GM19452 (cell line): ENCODE results near the gene NEDD4L.
"Not testable (repeated sequence)": the region's sequence is repeated elsewhere in the genome, so short reads cannot be mapped to it uniquely, and the experiment has no call there.

ENCODE experiments used
- ATAC-seq: cut with Tn5 transposase; IDR thresholded peaks from one replicate; pipeline ENCODE4 v1.9.1; 2021; ENCODE audit not compliant: unreplicated experiment

The NEDD4L gene

DNA sequence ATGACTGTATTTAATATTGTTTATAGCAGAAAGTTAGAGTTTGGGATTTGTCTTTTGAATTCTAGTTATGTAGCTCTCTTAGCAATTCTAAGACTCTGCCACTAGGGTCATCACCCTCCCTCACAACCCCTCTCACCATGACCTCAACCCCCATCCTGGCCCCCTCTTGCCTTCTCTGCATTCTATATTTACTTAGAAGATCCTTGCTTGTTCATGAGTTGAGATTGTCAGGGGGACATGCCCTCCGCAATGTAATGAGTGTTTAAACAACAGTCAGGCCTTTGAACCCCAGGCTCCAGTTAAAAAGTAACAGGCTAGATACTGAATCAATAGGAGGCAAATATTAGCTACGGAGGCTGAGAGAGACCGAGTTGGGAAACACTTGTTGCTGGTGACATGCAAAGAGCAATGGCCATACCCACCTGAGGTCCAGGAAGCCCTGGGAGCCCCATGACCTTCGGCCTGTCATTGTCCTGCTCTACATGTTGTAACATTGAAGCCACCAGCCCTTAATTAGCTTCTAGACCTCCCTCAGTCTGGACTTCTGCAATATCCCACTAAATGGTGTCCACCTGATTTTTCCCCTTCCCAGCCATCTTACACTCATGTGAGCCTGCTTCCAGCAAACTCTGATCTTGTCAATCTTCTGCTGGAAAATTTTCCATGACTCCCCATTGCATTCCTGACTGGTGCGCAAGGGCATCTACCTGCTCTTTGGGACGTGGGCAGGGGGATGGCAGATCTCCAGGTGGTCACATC lies 363.8 kb downstream of the NEDD4L start:
- ATAC-seq: no peak

DNA sequence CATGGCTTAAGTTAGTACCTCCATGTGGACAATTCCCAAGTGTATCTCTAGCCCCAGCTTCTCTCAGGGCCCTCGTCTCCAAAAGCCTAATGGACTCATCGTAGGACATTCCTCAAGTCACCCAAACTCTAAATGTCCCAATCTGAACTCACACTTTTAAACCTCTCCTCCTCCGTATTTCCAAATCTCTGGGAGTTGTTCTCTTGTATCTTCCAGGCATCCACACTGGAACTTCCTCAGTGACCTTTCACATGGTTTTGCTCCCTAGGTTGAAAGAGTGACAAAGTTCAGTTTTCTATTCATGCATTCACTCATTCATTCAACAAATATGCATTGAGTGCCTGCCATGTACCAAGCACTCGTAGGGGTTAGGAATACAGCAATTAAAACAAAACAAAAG lies 364.6 kb downstream of the NEDD4L start:
- ATAC-seq: no peak

DNA sequence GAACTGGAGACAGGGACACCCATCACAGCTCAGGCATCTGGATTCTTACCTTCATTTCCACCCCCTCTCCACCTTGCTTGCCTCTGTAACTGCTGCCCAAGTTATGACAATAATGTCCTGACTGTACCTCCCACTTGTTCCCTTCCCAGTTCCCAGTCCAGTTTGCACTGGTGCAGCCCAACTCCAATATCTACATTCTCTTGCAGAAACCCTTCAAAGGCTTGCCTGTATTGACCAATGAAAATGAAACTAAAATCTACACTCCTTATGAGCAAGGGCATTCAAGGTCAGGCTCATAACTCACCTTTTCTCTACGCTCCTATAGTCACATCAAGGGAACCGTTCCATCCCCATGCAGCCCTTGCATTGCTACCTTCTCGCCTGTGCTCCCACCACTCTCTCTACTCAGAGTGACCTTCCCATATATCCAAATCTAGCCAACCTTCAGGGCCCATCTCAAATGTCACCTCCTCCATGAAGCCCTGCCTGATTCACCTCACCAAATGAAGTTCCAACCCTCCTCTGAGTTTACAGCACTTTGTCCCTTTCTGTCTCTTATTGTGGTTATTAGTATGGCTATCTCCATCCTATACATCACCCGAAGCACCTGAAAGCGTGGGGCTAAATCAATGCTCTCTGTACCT lies 365.9 kb downstream of the NEDD4L start:
- no peak for ATAC-seq

DNA sequence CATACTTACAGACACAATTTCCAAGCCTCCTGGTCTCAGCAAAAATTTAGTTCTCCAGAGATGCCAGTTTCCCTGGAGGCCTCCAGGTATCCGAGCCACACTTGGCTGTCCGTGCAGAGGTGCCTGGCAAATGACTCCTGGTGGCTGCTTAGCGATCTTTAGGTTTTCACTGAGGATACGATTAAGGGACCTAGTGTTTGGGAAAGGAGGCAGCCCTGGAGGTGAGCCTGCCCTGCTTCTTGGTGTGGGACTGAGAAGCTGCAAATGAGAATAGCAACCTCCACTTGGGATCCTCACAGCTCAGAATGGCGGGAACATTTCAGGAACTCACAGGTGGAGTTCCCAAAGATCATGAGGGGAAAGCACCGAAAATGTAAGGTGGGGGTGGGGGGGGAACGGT lies 367.3 kb downstream of the NEDD4L start:
- ATAC-seq: no peak

DNA sequence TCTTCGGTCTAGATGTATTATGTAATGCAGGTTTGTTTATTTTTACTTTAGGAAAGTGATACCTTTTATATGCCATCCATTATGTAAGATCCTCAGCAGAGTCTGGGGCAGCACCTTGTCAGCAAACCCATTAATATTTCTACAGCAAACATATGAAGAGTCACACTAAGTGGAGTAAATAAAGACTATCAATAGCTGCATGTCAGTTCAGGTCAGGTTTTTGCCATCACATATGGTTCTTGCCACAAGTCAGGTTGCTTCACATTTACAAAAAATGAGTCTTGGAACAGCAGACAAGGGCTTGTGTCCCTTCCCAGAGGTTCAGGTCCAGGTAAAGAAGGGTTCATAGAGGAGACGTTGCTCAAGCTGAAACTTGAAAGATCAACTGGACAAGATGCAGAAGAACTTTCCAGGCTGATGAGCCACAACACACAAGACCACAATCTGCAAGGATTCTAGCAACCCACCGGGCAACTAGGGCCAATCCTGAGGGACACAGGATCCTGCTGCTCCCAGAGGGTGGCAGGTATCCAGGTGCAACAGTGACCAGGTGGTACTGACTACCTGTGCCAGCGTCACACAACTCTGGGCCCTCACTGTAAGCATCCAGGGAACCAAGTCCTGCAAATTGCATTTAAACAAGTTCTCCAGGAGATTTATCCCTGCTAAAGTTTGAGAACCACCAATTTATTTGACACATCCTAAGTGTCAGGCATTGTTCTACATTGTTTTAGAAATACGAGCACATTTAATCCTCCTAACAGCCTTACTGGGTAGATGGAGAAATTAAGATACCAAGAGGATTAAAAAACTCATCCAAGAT lies 369.0 kb downstream of the NEDD4L start:
- no peak for ATAC-seq

DNA sequence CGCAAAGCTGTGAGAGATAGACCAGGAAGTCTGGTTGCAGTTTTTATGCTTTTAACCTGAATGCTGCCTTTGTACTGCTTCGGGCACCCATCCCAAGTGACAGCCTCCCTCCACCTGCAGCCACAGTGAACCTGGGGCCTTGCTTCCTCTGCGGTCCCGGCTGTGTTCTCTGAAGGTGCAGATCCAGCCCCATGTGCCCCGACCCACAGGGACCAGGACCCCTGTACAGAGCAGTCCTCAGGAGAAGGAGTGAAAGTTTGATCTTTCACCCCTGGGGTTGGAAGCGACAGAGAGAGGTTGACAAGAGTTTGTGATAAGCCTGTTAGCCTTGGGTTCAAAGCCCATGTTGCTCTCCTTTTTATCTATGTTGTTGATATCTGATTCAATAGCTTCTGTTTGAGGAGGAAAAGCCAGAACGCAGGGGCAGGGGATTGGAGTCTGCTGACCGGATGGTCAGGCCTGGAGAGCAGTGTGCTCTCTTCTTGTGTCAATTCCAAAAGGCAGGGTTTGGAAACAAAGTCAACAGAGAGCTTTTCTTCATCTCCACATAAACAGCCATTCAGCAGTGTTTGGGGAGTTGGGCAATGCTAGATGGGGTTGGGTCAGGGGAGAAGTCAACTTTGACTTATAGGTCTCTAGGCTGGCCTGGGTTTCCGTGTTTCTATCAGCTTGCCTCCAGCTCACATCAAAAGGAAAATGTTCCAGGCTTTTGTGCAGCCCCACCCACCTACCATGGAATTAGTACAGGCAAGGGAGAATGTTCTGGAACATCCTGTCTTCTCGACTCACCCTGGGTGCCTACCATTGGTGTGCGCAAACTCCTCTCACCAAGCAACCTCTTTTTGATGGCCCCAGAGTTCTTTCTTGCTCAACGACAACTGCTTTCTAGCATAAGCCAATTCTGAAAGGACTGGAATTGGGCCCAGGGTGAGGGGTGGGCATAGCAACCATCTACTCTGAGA lies 369.9 kb downstream of the NEDD4L start:
- ATAC-seq: no peak

DNA sequence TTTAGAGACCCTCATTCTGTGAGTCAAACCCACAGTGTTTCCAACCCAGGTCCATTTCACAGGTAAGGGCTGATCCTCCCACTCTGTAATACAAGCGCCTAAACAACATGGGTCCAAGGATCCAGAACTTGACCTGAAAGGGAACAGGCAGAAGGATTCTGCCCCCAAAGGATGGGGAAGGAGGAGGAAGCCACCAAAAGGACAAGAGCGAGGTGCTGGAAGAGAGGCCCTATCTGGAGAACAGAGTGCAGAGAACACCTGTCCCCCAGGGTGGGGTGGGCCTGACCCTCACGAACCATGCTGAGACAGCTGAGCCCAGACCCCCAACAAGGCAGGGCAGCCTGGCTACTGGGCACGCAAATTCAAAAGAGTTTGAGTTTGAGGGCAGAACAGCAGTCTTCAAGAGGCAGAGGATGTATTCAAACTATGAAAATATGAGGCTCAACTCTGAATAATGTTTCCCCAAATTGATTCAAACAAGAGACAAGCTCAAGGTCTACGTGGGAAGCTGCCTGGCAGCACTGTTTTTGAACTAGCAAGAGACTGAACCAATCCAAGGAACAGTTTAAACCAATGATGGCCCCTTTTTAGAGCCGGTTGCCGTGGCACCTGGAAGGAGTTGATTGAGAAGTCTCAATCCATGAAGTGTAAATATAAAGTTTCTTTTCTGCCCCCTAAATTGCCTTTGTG lies 372.1 kb downstream of the NEDD4L start:
- ATAC-seq: no peak

DNA sequence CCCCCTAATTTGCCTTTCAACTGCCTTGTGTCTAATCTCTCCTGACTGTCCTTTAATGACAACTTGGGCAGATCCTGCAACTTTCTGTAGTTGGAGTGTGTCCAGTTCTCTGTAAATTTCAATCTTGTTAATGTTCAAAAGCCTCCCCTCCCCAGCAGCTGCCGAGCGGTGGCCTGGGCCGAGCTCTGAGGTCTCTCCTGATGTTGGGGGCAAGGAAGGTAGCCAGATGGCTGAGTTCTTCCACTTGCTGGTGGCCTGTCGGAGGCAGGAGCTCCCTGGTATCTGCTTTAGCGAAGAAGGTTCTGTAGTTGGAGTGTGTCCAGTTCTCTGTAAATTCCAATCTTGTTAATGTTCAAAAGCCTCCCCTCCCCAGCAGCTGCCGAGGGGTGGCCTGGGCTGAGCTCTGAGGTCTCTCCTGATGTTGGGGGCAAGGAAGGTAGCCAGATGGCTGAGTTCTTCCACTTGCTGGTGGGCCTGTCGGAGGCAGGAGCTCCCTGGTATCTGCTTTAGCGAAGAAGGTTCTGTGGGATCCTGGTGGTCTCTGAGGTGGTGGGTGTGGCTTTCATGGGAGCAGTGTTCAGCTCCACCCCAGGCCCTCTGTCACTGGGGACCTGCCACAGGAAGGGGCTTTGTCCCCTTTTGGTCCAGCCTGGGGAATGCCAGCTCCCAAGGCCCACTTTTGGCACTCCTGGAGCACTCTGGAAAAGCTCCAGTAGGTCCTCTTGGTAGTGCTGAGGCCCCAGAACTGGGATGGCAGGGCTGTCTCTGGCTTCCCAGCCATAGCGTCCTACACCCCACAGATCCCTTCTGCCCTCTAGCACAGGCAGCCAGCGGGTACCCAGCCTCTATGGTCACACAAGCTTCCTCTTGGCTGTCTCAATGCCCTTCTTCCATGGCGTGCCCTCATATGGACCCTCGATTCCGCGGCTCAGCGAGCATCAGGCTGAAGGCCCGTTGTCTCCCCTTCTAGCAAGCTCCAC lies 373.0 kb downstream of the NEDD4L start:
- ATAC-seq: no peak

DNA sequence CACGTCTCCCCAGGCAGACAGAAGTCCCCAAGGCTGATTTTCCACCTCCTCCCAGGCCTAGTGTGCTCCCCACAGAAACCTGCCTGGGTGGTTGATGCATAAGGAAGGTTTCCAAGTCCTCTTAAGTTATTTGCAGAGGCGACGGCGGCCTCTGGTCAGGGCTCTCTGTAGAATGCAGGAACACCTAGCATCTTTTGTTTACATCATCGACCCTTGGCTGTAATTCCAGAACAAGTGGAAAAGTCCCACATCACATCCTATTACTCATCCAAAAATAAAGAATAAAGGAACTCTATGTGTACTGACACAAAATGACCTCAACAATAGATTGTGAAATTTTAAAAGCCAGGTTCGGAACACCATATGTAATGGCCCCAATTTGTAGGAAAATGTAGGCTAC lies 373.7 kb downstream of the NEDD4L start:
- ATAC-seq: no peak

DNA sequence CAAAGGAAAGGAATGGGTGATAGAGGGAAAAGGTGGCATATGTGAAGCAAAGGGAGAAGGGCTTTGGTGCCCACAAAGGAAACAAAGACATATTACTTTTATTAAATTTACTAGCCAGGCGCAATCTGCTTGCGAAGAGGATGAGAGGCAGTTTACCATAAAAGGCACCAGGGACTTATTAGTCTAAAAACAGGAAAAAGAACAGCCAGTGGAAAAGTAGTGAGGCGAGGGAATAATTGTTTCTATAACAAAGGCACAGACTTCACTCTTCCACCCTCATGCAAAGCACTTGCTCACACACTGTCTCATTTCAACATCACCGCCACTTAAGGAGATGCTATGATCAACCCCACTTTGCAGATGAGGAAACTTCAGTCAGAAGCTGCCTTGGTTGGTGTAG lies 374.3 kb downstream of the NEDD4L start:
- no peak for ATAC-seq

DNA sequence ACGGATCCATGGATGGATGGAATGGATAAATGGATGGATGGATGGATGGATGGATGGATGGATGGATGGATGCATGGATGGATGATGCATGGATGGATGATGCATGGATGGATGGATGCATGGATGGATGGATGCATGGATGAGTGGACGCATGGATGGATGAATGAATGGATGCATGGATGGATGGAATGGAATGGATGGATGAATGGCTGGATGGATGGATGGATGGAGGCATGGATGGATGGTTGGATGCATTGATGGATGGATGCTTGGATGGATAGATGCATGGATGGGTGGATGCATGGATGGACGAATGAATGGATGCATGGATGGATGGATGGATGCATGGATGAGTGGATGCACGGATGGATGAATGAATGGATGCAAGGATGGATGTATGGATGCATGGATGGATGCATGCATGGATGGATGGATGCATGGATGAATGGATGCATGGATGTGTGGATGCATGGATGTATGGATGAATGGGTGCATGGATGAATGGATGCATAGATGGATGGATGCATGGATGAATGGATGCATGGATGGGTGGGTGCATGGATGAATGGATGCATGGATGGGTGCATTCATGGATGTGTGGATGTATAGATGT lies 375.7 kb downstream of the NEDD4L start:
- no peak for ATAC-seq

DNA sequence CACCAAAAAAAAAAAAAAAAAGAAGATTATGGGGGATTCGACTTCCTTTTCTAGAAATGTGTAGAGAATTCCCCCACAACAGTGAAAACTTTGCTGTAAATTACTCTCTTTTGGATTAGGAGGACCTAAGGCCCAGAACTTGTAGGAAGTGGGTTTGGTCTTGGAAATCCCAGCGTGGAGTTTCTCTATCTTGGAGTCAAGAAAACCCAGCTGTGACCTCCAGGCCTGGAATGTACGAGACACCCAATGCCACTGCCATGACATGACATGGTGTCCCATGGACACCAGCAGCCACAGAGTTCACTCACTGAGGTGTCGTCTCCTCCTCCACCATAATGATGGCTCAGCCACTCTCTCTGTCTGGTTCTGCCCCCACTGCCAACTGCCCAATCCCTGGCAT lies 382.6 kb downstream of the NEDD4L start:
- no peak for ATAC-seq

DNA sequence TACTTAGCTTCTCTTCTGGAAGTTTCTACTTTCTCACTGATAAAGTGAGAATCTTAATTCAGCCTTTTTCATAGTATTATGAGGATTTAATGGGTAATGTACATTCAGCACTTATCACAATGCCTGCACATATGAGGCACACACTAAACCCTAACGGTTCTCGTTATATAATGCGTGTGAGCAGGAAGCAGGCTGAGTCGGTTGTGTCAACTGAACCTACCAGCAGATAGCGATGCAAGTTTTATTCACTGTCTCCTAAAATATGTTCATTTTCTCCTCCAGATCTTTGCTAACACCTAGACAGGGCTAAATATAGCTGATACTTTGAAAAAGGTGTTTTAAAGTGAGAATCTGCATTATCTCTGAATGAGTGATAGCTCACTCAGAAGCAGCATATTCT lies 383.3 kb downstream of the NEDD4L start:
- no peak for ATAC-seq

DNA sequence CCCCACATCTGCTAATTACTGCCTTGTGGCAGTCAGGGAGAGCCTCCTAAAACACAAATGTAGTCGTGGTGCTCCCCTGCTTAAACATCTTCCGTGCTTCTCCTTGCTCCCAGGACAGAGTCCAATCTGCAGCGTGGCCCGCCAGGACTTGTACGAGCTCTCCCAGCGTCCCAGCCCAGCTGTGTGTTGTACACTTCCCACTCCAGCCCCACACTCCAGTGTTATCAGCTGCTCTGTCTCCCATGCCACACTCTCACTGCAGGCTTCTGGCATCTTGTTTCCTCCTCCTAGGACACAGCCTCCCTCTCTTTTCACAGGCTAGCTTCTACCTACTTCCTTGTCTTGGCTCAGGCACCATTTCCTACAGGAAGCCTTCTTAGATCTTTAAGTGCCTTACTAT lies 385.4 kb downstream of the NEDD4L start:
- ATAC-seq: no peak

DNA sequence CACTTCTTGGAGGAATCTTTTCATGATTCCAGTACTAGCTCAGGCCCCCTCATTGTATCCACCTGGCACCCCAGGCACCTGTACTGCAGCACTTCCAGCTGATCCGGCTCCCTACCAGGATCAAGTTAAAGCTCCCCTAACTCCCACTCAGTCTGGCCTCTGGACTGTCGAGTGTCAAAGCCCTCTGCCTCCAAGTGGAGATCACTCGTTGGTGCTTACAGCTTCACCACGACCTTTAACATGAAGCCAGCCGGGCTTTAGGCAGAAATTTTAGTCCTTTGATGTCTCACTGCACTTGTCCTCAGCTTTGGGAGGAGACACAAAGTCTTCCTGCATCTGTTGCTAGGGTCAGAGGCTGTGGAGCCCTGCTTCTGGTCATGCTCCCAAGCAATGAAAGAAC lies 387.2 kb downstream of the NEDD4L start:
- ATAC-seq: no peak

DNA sequence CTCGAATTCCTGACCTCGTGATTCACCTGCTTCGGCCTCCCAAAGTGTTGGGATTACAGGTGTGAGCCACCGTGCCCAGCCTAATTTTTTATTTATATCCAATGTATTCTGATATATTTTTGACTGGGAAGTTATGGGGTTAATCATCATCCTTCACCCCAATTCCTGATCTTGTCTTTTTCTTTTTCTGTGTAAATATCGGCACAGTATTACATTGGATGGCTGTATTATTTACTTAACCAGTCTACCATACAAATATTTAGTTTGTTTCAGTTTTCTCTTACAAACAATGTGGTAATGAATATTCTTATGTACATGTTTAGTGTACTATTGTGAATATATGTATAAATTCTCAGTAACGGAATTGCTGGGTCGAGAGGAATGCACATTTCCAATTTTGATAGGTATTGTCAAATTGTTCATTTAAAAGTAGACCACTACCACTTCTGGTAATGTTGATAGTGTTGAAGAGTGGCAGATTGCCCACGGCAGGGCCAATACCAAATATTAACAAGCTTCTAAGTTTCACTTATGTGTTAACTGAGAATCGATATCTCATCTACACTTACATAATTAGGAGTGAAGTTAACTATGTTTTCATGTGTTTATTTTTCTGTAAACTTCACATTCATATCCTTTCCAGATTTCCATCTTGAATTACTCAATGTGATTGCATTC lies 388.2 kb downstream of the NEDD4L start:
- no peak for ATAC-seq

DNA sequence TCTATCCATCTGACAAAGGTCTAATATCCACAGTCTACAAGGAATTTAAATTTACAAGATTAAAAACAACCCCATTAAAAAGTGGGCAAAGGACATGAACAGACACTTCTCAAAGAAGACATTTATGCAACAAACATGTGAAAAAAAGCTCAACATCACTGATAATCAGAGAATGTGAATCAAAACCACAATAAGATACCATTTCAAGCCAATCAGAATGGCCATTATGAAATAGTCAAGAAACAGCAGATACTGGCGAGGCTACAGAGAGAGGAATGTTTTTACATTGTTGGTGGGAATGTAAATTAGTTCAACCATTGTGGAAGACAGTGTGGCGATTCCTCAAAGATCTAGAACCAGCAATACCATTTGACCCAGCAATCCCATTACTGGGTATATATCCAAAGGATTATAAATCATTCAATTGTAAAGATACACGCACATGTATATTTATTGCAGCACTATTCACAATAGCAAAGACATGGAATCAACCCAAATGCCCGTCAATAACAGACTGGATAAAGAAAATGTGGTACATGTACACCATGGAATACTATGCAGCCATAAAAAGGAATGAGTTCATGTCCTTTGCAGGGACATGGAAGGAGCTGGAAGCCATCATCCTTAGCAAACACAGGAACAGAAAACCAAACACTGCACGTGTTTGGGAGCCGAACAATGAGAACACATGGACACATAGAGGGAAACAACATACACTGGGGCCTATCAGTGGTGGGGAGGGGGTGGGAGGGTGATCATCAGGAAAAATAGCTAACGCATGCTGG lies 391.4 kb downstream of the NEDD4L start:
- ATAC-seq: not testable (repeated sequence)
